Cardiac muscle cell (in vitro differentiated cells and primary cell): ENCODE data around the gene ARMC5. TPM values are rescaled to one million over a fixed set of nuclear protein-coding genes. Genes with fewer than 3 reads are reported as not detected.
"Not testable (repeated sequence)": the region's sequence is repeated elsewhere in the genome, so short reads cannot be mapped to it uniquely, and the experiment has no call there.

ENCODE experiments used
- DNase-seq, 2 donors: peaks; one replicate each; pipeline versions ENCODE4 v3.0.0 to v3.0.0-alpha.2; 2010 to 2017; ENCODE audit warnings: low read depth in 1 of 2, low spot score in 1 of 2
- H3K27ac ChIP-seq: fragments of 200-600 bp; sonication (generic); 2 replicates; pipeline ENCODE4 v1.5.1; 2016
- H3K27me3 ChIP-seq: fragments of 200-600 bp; sonication (generic); 2 replicates; pipeline ENCODE4 v1.6.0; 2016; ENCODE audit warnings: control low read depth
- H3K36me3 ChIP-seq: fragments of 200-600 bp; sonication (generic); 2 replicates; pipeline ENCODE4 v1.5.1; 2016; ENCODE audit warnings: control low read depth
- H3K4me1 ChIP-seq: fragments of 200-600 bp; sonication (generic); 2 replicates; pipeline ENCODE4 v1.8.1; 2017; ENCODE audit warnings: low read depth, mild to moderate bottlenecking, mixed run types
- H3K4me3 ChIP-seq: fragments of 200-600 bp; sonication (generic); 2 replicates; pipeline ENCODE4 v1.5.1; 2016; ENCODE audit warnings: mild to moderate bottlenecking
- H3K9me3 ChIP-seq: fragments of 200-600 bp; sonication (generic); 2 replicates; pipeline ENCODE4 v1.5.1; 2017; ENCODE audit warnings: low read depth, mild to moderate bottlenecking, control low read depth
- polyA plus RNA-seq: library from polyadenylated mRNA; unstranded; fragments of >200 nt; fragmentation: Nextera tagmentation; extraction: Ambion mirVana; gene quantifications from 2 replicates; pipeline ENCODE4 v1.2.1, GENCODE V29; 2016
- total RNA-seq: library from RNA; depleted of rRNA; stranded (reverse); fragments of >200 nt; gene quantifications from 2 replicates; pipeline ENCODE4 v1.2.3, GENCODE V29; 2016
- TF ChIP-seq, protein P1 (sequence below): IDR thresholded peaks from 2 replicates; pipeline ENCODE4 v1.5.1; 2012; ENCODE audit warnings: low read depth, mild to moderate bottlenecking, low read length

Gene ARMC5
- total and polyA plus RNA-seq, 2 experiments from 2014 or later: 21.7 to 26.0 TPM

DNA sequence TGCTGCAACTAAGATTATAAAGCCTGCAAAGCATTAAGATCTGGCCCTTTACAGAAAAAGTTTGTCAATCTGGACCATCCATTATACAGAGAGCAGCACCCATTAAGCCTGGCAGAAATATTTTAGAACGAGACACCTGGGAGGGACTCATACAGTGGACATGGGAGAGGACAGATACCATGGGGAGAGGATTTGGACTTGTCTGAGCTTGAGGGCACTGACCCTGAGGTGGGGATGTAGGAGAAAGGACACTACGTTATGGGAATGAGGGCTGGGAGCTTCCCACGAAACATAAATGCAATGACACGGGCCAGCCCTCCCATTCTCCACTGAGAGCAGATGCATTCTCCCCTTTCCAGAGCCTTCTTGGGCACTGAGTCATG is 42.7 kb downstream of the ARMC5 start:
- Histone ChIP-seq H3K27ac (no peak overlapping the region), H3K4me1 (peaks cover under 1% of the 10 kb centered on the region), H3K4me3 (no peak overlapping the region), H3K9me3 (no peaks in the 10 kb centered on the region), H3K36me3 (peaks cover 4% of the 10 kb centered on the region), H3K27me3 (no peaks in the 10 kb centered on the region)
- TF ChIP-seq, protein P1, sequence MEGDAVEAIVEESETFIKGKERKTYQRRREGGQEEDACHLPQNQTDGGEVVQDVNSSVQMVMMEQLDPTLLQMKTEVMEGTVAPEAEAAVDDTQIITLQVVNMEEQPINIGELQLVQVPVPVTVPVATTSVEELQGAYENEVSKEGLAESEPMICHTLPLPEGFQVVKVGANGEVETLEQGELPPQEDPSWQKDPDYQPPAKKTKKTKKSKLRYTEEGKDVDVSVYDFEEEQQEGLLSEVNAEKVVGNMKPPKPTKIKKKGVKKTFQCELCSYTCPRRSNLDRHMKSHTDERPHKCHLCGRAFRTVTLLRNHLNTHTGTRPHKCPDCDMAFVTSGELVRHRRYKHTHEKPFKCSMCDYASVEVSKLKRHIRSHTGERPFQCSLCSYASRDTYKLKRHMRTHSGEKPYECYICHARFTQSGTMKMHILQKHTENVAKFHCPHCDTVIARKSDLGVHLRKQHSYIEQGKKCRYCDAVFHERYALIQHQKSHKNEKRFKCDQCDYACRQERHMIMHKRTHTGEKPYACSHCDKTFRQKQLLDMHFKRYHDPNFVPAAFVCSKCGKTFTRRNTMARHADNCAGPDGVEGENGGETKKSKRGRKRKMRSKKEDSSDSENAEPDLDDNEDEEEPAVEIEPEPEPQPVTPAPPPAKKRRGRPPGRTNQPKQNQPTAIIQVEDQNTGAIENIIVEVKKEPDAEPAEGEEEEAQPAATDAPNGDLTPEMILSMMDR: no peak
- no peak for DNase-seq

DNA sequence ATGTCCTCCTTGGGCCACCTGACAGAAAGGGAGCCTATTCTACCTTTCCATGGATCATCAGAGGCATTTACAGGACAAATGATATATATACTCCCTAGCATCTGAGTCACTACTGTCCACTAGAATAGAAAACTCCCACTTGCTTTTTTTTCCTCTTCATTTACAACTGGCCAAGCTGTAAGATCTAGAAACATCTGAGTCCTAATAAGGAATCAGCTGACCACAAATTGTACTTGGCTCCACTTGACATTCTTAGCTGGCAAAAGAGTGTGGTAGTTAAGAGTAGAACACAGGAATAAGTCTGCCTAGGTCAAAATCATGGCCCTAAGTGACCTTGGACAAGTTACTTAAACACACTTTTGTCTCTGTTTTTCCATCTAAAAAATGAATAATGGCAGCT is 43.7 kb downstream of the ARMC5 start:
- no peaks in the 10 kb centered on the region for H3K27me3 ChIP-seq
- H3K27ac ChIP-seq: no peak overlapping the region
- H3K36me3 ChIP-seq: peaks cover 2% of the 10 kb centered on the region
- no peak overlapping the region for H3K4me3 ChIP-seq
- no peaks in the 10 kb centered on the region for H3K9me3 ChIP-seq
- TF ChIP-seq, protein P1: no peak
- H3K4me1 ChIP-seq: peaks cover 5% of the 10 kb centered on the region
- peak in 1 of 2 donors; percentile 49 for DNase-seq

DNA sequence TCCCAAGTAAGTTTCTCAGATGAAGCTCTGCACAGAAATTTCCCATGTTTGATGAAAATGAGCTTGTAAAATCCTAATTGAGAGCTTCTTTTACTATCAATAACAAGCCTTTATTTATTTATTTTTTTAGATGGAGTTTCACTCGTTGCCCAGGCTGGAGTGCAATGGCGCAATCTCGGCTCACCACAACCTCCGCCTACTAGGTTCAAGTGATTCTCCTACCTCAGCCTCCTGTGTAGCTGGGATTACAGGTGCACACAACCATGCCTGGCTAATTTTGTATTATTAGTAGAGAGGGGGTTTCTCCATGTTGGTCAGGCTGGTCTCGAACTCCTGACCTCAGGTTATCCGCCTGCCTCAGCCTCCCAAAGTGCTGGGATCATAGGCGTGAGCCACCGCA is 44.3 kb downstream of the ARMC5 start:
- not testable (repeated sequence) for DNase-seq, H3K4me1 ChIP-seq, H3K9me3 ChIP-seq, H3K27me3 ChIP-seq, H3K27ac ChIP-seq, H3K36me3 ChIP-seq, H3K4me3 ChIP-seq

DNA sequence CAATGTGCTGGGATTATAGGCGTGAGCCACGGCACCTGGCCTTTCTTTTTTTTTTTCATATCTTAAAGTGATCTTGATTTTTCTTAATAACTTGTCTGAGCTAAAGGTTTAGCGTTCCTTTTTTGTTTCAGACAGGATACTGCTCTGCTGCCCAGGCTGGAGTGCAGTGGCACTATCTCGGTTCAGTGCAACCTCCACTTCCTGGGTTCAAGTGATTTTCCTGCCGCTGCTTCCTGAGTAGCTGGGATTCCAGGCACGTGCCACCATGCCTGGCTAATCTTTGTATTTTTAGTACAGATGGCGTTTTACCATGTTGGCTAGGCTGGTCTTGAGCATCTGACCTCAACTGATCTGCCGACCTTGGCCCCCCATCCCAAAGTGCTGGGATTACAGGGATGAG is 44.9 kb downstream of the ARMC5 start:
- TF ChIP-seq, protein P1: no peak
- Histone ChIP-seq H3K9me3 (no peaks in the 10 kb centered on the region), H3K27ac (no peak overlapping the region), H3K36me3 (no peaks in the 10 kb centered on the region), H3K4me3 (no peak overlapping the region), H3K4me1 (peaks cover 6% of the 10 kb centered on the region), H3K27me3 (no peaks in the 10 kb centered on the region)
- no peak for DNase-seq

DNA sequence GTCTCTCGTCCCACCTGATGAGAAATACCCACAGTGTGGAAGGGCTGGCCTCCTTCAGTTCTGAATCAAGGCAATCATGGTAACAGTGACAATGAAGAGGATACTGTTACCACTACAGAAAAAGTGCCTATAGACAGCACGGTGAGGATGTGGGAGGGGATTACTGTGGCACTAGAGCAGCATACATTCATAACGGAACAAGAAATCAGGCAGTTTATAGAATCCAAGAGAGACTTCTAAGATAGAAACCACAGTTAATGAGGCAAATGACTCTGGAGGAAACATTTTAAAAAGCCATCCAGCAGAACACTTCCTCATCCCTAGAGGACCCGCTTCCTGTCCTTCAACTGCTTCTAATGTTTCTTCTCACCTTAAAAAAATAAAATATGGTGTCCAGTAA is 46.2 kb downstream of the ARMC5 start:
- no peak overlapping the region for H3K4me3 ChIP-seq
- TF ChIP-seq, protein P1: no peak
- no peak overlapping the region for H3K27ac ChIP-seq
- no peaks in the 10 kb centered on the region for H3K27me3 ChIP-seq
- no peaks in the 10 kb centered on the region for H3K36me3 ChIP-seq
- no peak for DNase-seq
- H3K9me3 ChIP-seq: no peaks in the 10 kb centered on the region
- peaks cover 12% of the 10 kb centered on the region for H3K4me1 ChIP-seq

DNA sequence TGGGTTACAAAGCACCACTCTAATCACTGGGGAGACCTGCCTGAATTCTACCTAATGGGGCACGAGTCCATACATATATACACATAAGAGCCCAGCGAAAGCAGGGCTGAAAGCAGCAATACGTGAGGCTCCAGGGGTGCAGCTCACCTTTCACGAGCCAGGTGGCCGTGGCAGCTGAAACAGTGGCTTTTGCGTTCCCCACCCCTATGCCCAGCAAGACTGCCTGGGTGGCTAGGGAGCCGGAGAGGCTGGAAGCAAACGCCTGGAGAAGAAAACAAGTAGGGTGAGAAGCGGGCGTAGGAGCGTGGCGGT is 48.3 kb downstream of the ARMC5 start:
- H3K4me3 ChIP-seq: peak overlapping the region; percentile 61
- TF ChIP-seq, protein P1: no peak
- no peak for DNase-seq
- H3K36me3 ChIP-seq: no peaks in the 10 kb centered on the region
- H3K9me3 ChIP-seq: no peaks in the 10 kb centered on the region
- H3K27me3 ChIP-seq: no peaks in the 10 kb centered on the region
- peak overlapping the region; percentile 97 for H3K27ac ChIP-seq
- peaks cover 12% of the 10 kb centered on the region for H3K4me1 ChIP-seq
